HuH-7 (cell line): ENCODE data around the gene PLOD1.
"Not testable (repeated sequence)": the region's sequence is repeated elsewhere in the genome, so short reads cannot be mapped to it uniquely, and the experiment has no call there.

Source experiments
- DNase-seq: peaks from one replicate; pipeline ENCODE4 v3.0.0; 2011; ENCODE audit warnings: low spot score

The PLOD1 gene

GRCh38 chr1:11934302-11935056 lies at the start of gene PLOD1:
Gene PLOD1, plus strand, starts transcription at chr1:11934717. Its CDS starts 63 bp downstream, at chr1:11934780.
- DNase-seq, result peak; percentile 83

DNA sequence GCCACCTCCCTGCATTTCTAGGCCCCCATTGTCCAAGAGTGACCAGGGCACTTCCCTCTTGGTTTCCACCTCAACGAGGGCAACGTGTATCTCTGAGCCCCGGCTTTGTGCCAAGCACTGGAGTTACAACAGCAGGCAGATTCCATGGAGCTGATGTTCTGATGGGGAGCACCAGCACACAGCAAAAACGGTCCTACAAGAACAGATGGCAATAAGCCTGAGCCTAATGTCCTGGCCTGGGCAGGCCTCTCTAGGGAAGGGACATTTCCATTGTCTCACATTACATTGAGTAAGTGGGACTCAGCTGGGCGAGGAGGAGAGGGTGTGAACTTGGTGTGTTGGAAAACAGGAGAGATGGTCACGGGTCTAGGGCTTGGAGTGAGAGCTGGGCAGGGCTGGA lies 48.6 kb upstream of the PLOD1 start:
- DNase-seq, result no peak

DNA sequence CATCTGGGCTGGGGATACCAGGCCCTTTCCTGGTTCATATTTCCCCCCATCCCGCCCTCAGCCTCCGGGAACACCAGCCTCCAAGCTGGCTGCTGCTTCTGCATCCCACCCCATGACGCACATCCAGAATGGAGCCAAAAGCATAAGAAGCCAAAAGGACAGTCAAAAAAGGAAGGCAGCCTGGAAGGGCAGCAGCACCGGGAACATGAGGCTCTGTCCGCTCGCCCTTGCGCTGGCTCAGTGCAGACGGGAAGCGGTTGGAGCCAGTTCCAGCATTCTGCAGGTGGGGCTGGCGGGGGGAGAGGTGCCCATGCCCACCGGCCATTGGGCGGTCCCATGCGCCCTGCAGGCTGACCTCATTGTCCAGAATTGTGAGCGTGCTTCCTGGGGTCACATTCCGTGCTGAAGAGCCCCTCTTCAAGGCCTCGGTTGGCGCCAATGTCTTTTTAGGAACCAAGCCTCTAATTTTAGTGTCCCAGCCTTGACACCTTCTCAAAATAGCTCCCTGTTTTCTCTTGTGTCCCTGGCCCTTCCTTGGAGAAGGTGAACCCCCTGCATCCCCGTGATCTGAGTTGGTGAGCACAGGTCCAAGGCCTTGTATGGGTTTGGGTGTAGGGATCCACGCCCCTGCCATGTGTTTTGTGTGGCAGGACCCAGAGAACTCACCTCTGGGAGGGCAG lies 47.4 kb upstream of the PLOD1 start:
- DNase-seq, result no peak

DNA sequence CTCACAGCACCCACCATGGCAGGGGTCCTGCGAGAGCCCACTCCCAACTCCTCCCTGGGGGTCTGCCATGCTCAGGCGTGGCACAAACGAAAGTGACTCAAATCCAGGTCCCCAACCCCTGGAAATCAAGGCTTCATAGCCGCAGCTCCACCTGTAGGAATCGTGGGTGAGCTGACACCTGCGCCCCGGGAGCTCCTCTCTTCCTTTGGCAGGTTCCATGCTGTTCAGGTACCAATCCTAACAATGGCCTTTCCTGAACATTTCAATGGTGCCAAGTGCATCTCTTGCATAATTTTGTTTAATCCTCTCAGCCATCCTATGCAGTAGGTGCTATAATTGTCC lies 46.9 kb upstream of the PLOD1 start:
- no peak for DNase-seq

DNA sequence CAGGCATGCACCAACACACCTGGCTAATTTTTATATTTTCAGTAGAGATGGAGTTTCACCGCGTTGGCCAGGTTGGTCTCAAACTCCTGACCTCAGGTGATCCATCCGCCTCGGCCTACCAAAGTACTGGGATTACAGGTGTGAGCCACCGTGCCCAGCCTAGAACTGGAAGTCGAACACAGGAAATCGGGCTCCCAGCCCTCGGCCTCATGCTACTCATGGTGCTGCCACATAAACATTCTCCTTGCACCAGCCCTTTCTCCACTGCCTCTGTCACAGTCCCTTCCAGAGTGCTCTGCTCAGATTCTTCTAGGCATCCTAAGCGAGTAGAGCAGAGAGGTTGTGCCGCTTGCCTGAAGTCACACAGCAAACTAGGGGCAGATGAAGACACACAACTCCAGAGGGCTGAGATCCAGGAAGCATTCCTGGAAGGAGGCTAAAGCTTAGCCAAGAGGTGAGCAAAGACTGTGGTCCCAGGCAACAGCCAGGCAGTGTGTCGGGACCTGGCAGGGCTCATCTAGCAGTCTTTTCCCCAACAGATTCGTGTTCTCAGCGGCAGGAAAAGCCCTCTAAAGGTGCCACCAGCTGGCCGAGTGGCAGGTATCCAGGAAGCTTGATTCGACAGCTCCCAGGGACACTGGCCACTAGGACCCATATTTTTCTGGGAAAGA lies 46.2 kb upstream of the PLOD1 start:
- no peak for DNase-seq

GRCh38 chr1:11888877-11889208 lies 45.7 kb upstream of the PLOD1 start:
- DNase-seq, result no peak

DNA sequence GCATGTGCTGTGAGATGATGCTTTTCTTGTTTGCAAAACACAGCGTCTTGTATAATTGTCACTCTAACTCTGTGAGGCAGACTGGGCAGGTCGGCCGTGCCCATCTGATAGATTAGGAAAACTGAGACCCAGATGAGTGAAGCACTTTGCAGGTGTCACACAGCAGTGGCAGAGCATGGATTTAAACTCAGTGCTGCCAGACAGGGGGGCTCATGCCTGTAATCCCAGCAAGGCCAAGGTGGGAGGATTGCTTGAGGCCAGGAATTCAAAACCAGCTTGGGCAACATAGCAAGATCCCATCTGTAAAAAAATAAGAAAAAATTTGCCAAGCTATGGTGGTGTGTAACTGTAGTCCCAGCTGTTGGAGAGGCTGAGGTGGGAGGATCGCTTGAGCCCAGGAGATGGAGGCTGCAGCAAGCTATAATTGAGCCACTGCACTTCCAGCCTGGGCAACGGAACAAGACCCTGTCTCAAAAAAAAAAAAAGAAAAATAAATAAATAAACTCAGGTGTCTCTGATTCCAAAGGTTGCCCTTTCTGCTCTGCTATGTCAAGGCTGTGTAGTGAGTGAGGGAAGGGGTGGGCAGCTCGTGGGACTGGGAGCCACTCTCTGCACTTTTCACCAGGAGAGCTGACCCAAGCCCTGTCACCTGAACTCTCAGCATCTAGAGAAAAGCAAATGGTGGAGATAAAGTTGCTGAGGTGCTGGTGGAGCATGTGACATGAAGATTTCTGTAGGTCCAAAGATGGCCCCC lies 42.9 kb upstream of the PLOD1 start:
- no peak for DNase-seq

DNA sequence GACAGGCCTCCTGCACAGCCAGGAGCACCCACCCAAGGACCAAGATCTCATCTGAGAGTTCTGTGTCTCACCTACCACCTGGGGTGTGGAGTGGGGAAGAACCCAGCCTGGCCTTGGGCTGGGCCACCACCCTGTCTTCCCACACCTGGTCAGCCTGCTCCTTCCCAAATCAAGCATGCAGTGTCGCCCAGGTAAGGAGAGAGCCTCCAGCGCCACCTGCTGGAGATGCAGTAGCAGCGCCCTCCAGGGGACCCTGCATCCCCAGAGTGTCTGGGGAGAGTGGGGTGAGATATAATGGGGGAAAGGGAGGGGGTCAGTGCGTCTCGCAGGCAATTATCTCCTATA lies 40.6 kb upstream of the PLOD1 start:
- peak; percentile 94 for DNase-seq

DNA sequence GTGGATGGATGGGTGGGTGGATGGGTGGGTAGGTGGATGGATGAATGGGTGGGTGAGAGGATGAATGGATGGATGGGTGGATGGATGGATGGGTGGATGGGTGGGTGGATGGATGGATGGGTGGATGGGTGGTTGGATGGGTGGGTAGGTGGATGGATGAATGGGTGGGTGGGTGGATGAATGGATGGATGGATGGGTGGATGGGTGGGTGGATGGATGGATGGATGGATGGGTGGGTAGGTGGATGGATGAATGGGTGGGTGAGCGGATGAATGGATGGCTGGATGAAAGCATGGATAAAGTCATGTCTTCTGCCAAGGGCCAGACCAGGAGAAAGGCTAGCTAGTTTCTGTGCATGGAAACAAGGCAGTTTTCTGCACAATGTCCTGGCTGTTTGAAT lies 40.0 kb upstream of the PLOD1 start:
- not testable (repeated sequence) for DNase-seq

GRCh38 chr1:11898086-11898785 lies 36.3 kb upstream of the PLOD1 start:
- DNase-seq, result no peak

DNA sequence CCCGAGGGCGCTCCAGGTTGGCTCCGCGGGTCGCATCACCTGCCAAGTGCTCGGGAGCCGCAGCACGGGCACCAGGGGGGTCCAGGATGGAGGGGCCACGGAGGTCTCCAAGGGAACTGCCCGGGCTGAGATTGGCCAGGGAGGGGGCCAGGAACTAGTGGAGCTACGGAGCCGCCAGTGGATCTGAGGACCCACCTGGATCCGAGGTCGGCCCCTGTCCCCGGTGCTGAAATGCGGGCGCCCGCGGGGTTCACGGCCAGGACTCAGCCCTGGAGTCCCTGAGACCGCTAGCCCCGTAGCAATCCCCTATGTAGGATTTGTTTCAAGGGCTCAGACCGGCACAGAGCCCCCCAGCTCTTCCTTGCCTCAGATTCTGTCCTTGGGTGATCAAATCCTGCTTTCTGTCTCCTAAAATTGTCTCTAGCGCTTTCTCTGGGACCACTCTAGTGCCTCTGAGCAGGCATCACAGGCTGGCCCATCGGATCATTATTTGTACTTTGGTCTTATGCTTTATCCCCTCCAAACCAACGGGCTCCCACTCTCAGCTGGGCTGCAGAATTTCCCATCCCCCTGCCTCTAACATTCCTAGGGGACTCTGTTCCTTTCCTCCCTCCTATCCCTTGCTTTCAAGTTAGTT lies 35.6 kb upstream of the PLOD1 start:
- DNase-seq, result no peak

DNA sequence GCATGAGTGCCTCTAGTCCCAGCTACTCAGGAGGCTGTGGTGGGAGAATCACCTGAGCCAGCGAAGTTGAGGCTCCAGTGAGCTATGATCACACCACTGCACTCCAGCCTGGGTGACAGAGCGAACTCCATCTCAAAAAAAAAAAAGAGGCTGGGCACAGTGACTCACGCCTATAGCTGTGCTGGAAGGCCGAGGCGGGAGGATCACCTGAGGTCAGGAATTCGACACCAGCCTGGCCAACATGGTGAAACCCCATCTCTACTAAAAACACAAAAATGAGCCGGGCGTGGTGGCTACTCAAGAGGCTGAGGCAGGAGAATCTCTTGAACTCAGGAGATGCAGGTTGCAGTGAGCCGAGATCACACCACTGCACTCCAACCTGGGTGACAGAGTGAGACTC lies 33.1 kb upstream of the PLOD1 start:
- DNase-seq, result not testable (repeated sequence)

DNA sequence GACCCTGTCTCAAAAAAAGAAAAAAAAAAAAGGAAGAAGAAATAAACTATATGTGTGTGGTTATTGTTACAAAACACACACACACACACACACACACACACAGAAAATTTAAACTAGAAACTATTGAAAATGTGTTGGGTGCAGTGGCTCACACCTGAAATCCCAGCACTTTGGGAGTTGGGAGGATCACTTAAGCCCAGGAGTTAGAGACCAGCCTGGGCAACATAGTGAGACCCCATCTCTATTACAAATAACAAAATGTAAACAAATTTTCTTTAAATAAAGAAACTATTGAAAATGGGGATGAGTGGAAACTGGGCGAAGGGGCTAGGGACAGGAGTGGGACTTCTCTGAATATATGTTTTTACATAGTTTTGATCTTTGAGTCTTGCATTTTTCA lies 31.3 kb upstream of the PLOD1 start:
- no peak for DNase-seq

GRCh38 chr1:11904156-11904555 lies 30.4 kb upstream of the PLOD1 start:
- not testable (repeated sequence) for DNase-seq

DNA sequence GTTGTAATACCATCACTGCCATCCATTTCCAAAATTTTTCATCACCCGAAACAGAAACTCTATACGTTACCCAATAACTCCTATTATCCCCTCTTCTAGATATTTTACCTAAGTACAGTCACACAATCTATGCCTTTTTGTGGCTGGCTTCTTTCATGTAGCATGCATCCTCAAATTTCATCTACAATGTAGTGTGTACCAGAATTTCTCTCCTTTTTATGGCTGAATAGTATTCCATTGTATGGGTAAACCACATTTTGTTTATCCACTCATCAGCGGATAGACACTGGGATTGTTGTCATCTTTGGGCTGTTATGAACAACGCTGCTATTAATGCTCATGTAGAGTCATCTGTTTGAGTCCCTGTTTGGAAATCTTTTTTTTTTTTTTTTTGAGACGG lies 29.5 kb upstream of the PLOD1 start:
- DNase-seq, result no peak

- DNase-seq, result no peak
These were observed 27.6 kb upstream of the PLOD1 start for GRCh38 chr1:11906870-11907269.

GRCh38 chr1:11907275-11908094 lies 27.0 kb upstream of the PLOD1 start:
- peak; percentile 77 for DNase-seq

DNA sequence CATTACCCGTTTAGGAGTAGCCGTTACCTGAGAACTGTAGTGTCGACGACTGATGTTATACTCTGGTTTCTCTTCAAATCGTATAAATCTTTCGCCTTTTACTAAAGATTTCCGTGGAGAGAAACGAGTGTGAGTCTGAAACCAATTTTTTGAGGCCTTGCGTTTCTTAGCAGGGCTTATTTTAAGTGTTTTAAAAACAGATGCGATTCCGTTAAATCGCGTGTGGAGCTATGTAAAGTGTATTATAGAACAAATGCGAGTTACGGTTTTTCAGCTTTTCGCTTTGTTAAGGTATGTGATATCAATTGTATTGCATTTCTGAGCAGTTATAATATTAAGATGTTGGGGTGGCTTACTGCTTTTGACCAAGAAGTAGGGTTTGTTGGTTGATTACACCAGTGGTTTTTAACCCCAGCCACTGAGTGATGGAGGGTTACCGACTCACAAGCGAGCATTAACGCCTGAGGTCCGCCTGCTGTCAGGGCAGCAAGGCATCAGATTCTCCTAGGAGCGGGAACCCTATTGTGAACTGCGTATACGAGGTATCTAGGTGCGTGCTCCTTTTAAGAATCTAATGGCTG lies 26.3 kb upstream of the PLOD1 start:
- peak; percentile 57 for DNase-seq

DNA sequence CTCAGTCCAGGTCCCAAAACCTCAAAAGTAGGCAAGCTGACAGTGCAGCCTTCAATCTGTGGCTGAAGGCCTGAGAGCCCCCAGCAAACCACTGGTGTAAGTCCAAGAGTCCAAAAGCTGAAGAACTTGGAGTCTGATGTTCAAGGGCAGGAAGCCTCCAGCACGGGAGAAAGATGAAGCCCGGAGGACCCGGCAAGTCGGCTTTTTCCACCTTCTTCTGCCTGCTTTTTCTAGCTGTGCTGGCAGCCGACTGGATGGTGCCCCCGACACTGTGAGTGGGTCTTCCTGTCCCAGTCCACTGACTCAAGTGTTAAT lies 23.6 kb upstream of the PLOD1 start:
- not testable (repeated sequence) for DNase-seq

GRCh38 chr1:11912000-11912399 lies 22.5 kb upstream of the PLOD1 start:
- no peak for DNase-seq
